ENCODE data around the gene WIPF3.

DNA sequence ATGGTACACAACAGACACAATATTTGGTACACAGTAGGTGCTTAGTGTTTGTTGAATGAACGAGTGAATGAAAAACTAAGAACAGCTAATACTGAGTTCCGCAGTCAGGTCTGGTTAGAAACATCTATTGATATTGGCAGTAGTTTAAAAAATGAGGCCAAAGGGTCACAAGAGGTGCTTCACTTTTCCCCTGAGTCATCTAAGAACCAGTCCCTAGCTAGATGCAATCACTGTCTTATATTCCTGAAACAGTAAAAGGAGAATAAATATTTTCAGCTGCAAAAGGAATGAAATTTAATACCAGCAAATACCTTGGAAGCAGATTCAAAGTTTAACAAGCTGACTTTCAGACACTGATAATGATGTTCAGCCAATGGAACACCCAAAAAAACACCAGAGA, 128.8 kb downstream of the WIPF3 start:
- no peak for TF ChIP-seq SUZ12 (IDR thresholded peaks at IDR 0.05; ENCODE audit: extremely low read depth, insufficient read depth, insufficient read length)
- no peak for TF ChIP-seq ZNF274 (IDR thresholded peaks at IDR 0.05; ENCODE audit: low read depth, low read length)
